ENCODE measurements around the gene CLEC17A. TPM values are rescaled to one million over a fixed set of nuclear protein-coding genes. Genes with fewer than 3 reads are reported as not detected.

The CLEC17A gene
- total and polyA plus RNA-seq, 8 donors: 0.18 TPM; not detected in 6

GRCh38 chr19:14542711-14543328, 40.1 kb upstream of the CLEC17A start:
- TF ChIP-seq CTCF (IDR thresholded peaks at IDR 0.05): no peak
- TF ChIP-seq POLR2AphosphoS5 (IDR thresholded peaks at IDR 0.05): no peak
- no peak for TF ChIP-seq POLR2A (IDR thresholded peaks at IDR 0.05)
- no peak for TF ChIP-seq EP300 (IDR thresholded peaks at IDR 0.05)
- H3K27ac ChIP-seq: no peak overlapping the region
- peaks cover 0 to 34% (median 20%) of the 10 kb centered on the region in 4 donors for H3K4me1 ChIP-seq
- intact Hi-C loops (cut with DNase I; ENCODE audit: low total_unique reads): no loop called here
- H3K27me3 ChIP-seq: no peaks in the 10 kb centered on the region
- no peak overlapping the region for H3K4me3 ChIP-seq
- peaks cover 0 to 4% (median 0%) of the 10 kb centered on the region in 4 donors for H3K36me3 ChIP-seq
- 50 to 64% (median 56%) methylated on average over 7 of the region's 7 CpGs for WGBS, 5 donors
- DNase-seq: peak in 1 of 2 donors; percentile 75
- H3K9me3 ChIP-seq: no peaks in the 10 kb centered on the region

GRCh38 chr19:14544047-14544446, 38.8 kb upstream of the CLEC17A start:
- 68 to 86% (median 73%) methylated on average over 5 of the region's 5 CpGs for WGBS, 5 donors
- TF ChIP-seq POLR2AphosphoS5 (IDR thresholded peaks at IDR 0.05) (no peak), POLR2A (IDR thresholded peaks at IDR 0.05) (no peak), CTCF (IDR thresholded peaks at IDR 0.05) (no peak), EP300 (IDR thresholded peaks at IDR 0.05) (no peak)
- H3K4me1 ChIP-seq: peaks cover 0 to 30% (median 15%) of the 10 kb centered on the region in 4 donors

GRCh38 chr19:14544977-14545715, 37.7 kb upstream of the CLEC17A start:
- H3K9me3 ChIP-seq: no peaks in the 10 kb centered on the region
- H3K4me1 ChIP-seq: peaks cover 0 to 30% (median 17%) of the 10 kb centered on the region in 4 donors
- peak in 1 of 2 donors; percentile 81 for DNase-seq
- peak overlapping the region in 1 of 5 donors; percentile 20 for H3K27ac ChIP-seq
- WGBS, 5 donors: 66 to 83% (median 76%) methylated on average over 18 to 21 of the region's 21 CpGs
- H3K27me3 ChIP-seq: no peaks in the 10 kb centered on the region
- intact Hi-C loops (cut with DNase I; ENCODE audit: low total_unique reads): no loop called here
- no peak overlapping the region for H3K4me3 ChIP-seq
- peaks cover 4 to 20% (median 14%) of the 10 kb centered on the region in 4 donors for H3K36me3 ChIP-seq
- TF ChIP-seq CTCF (IDR thresholded peaks at IDR 0.05): no peak
- TF ChIP-seq EP300 (IDR thresholded peaks at IDR 0.05): no peak

More at GRCh38 chr19:14544047-14544446, 38.8 kb upstream of the CLEC17A start:
- no peak for DNase-seq
- Histone ChIP-seq H3K9me3 (no peaks in the 10 kb centered on the region), H3K27me3 (no peaks in the 10 kb centered on the region), H3K27ac (no peak overlapping the region), H3K36me3 (peaks cover 0 to 9% (median 8%) of the 10 kb centered on the region in 4 donors), H3K4me3 (no peak overlapping the region)
- intact Hi-C loops (cut with DNase I; ENCODE audit: low total_unique reads): no loop called here

- Histone ChIP-seq H3K4me1 (peaks cover 0 to 36% (median 22%) of the 10 kb centered on the region in 4 donors), H3K36me3 (peaks cover 6 to 23% (median 16%) of the 10 kb centered on the region in 4 donors), H3K27ac (peak overlapping the region in 1 of 5 donors; percentile 18), H3K4me3 (no peak overlapping the region), H3K9me3 (no peaks in the 10 kb centered on the region), H3K27me3 (no peaks in the 10 kb centered on the region)
- DNase-seq: no peak
- 69 to 88% (median 87%) methylated on average over 9 of the region's 9 CpGs for WGBS, 5 donors
- TF ChIP-seq POLR2AphosphoS5 (IDR thresholded peaks at IDR 0.05): no peak
- TF ChIP-seq EP300 (IDR thresholded peaks at IDR 0.05): no peak
- no peak for TF ChIP-seq CTCF (IDR thresholded peaks at IDR 0.05)
- TF ChIP-seq POLR2A (IDR thresholded peaks at IDR 0.05): no peak
- intact Hi-C loops (cut with DNase I; ENCODE audit: low total_unique reads): no loop called here
Observed at GRCh38 chr19:14545716-14546082, 37.2 kb upstream of the CLEC17A start.
